H1 (cell line): ENCODE data around the gene SLC45A1. TPM values are rescaled to one million over a fixed set of nuclear protein-coding genes. Genes with fewer than 3 reads are reported as not detected.
"Not testable (repeated sequence)": the region's sequence is repeated elsewhere in the genome, so short reads cannot be mapped to it uniquely, and the experiment has no call there.

ENCODE experiments used
- CTCF ChIA-PET: fragments of 300-600 bp; sonication (Branson Sonifier 250); formaldehyde crosslinking; loops from one replicate; lab custom pipeline; 2021; ENCODE audit not compliant: partially characterized antibody; lab: Charles Lee
- POLR2A ChIA-PET: fragments of 300-600 bp; sonication (Branson Sonifier 250); formaldehyde crosslinking; loops from one replicate; lab custom pipeline; 2021; ENCODE audit warnings: inconsistent platforms; ENCODE audit not compliant: partially characterized antibody; lab: Charles Lee
- DNase-seq, 2 experiments: peaks; one replicate each; pipeline versions ENCODE4 v3.0.0 to v3.0.0-alpha.2; 2010 to 2022; ENCODE audit warnings: low spot score in 2 of 2, low read depth in 1 of 2, mixed read lengths in 1 of 2
- FAIRE-seq: peaks from 2 replicates; lab custom pipeline; 2011; peaks lifted over from hg19 to GRCh38; lab: Jason Lieb, UNC
- H2AFZ ChIP-seq: 2 replicates; pipeline ENCODE4 v1.8.1; 2012; ENCODE audit warnings: low read length, inconsistent platforms
- H2AK5ac ChIP-seq: 2 replicates; pipeline ENCODE4 v1.6.1; 2013; ENCODE audit warnings: low read depth, low read length
- H2BK120ac ChIP-seq: replicated peaks from 2 replicates; pipeline ENCODE3; 2013; ENCODE audit warnings: low read depth, low read length, inconsistent platforms
- H2BK12ac ChIP-seq: 2 replicates; pipeline ENCODE4 v1.6.1; 2013; ENCODE audit warnings: low read depth, low read length
- H2BK15ac ChIP-seq: 2 replicates; pipeline ENCODE4 v1.6.1; 2013; ENCODE audit warnings: low read length
- H2BK20ac ChIP-seq: 2 replicates; pipeline ENCODE4 v1.6.1; 2013; ENCODE audit warnings: low read length
- H2BK5ac ChIP-seq: 2 replicates; pipeline ENCODE4 v1.6.1; 2013; ENCODE audit warnings: low read depth, low read length
- H3K14ac ChIP-seq: 2 replicates; pipeline ENCODE4 v1.6.1; 2013; ENCODE audit warnings: inconsistent platforms; ENCODE audit not compliant: insufficient read length
- H3K18ac ChIP-seq: 2 replicates; pipeline ENCODE4 v1.6.1; 2013; ENCODE audit warnings: low read length; ENCODE audit errors: extremely low read depth
- H3K23ac ChIP-seq: 2 replicates; pipeline ENCODE4 v1.6.1; 2013; ENCODE audit warnings: inconsistent platforms; ENCODE audit not compliant: insufficient read length
- H3K23me2 ChIP-seq: 2 replicates; pipeline ENCODE4 v1.6.1; 2013; ENCODE audit warnings: low read depth, low read length
- H3K27ac ChIP-seq: 2 replicates; pipeline ENCODE4 v1.6.1; 2011; ENCODE audit warnings: low read depth, low read length, inconsistent platforms
- H3K27me3 ChIP-seq, 4 experiments: replicated peaks in 1 of 4; 1 replicate in 1 of 4; 2 replicates in 3 of 4; pipeline versions ENCODE4 v1.6.1 to v1.8.1; 2011 to 2013; ENCODE audit warnings: low read length in 3 of 4, mild to moderate bottlenecking in 3 of 4, inconsistent platforms in 2 of 4, mixed read lengths in 2 of 4, moderate library complexity in 1 of 4; ENCODE audit not compliant: control insufficient read depth in 3 of 4, insufficient read depth in 3 of 4; ENCODE audit errors: extremely low read depth in 1 of 4
- H3K36me3 ChIP-seq, 4 experiments: 2 replicates each; pipeline versions ENCODE4 v1.6.1 to v1.8.1; 2011 to 2013; ENCODE audit warnings: mild to moderate bottlenecking in 4 of 4, low read length in 3 of 4, moderate library complexity in 2 of 4, control low read depth in 1 of 4, inconsistent platforms in 1 of 4; ENCODE audit not compliant: insufficient read depth in 4 of 4, control insufficient read depth in 2 of 4
- H3K4ac ChIP-seq: replicated peaks from 2 replicates; pipeline ENCODE3; 2013; ENCODE audit warnings: low read length, low read depth, mixed read lengths, inconsistent platforms; ENCODE audit not compliant: insufficient read length
- H3K4me1 ChIP-seq, 4 experiments: replicated peaks in 1 of 4; 1 replicate in 1 of 4; 2 replicates in 3 of 4; pipeline versions ENCODE4 v1.6.1 to v1.8.1; 2011 to 2013; ENCODE audit warnings: low read length in 3 of 4, inconsistent platforms in 2 of 4, mixed read lengths in 1 of 4; ENCODE audit not compliant: insufficient read depth in 4 of 4, control insufficient read depth in 3 of 4
- H3K4me2 ChIP-seq, 2 experiments: 2 replicates each; pipeline versions ENCODE4 v1.6.1 to v1.8.1; 2011 to 2013; ENCODE audit warnings: low read depth in 2 of 2, low read length in 2 of 2, control low read depth in 1 of 2, inconsistent platforms in 1 of 2, mild to moderate bottlenecking in 1 of 2; ENCODE audit not compliant: insufficient read depth in 1 of 2
- H3K4me3 ChIP-seq, 4 experiments: fragments of 200-600, 300-600 bp in 1 of 4; sonication (generic), shearing (Covaris generic), sonication (Bioruptor Twin) in 1 of 4; 2 replicates each; pipeline versions ENCODE4 v1.5.1 to v1.8.1; 2011 to 2016; ENCODE audit warnings: low read length in 4 of 4, low read depth in 3 of 4, control low read depth in 2 of 4, inconsistent platforms in 2 of 4, mild to moderate bottlenecking in 2 of 4, mixed read lengths in 1 of 4, moderate library complexity in 1 of 4; ENCODE audit not compliant: insufficient read depth in 2 of 4; ENCODE audit errors: extremely low read depth in 1 of 4
- H3K56ac ChIP-seq: replicated peaks from 2 replicates; pipeline ENCODE3; 2013; ENCODE audit warnings: low read depth, mild to moderate bottlenecking, mixed read lengths, low read length, inconsistent platforms; ENCODE audit not compliant: insufficient read length
- H3K79me1 ChIP-seq: 2 replicates; pipeline ENCODE4 v1.6.1; 2013; ENCODE audit warnings: low read depth, low read length, control low read depth
- H3K79me2 ChIP-seq, 2 experiments: 2 replicates each; pipeline versions ENCODE4 v1.6.1 to v1.8.1; 2012 to 2013; ENCODE audit warnings: low read length in 2 of 2, mild to moderate bottlenecking in 2 of 2, inconsistent platforms in 1 of 2; ENCODE audit not compliant: insufficient read depth in 2 of 2, control insufficient read depth in 1 of 2
- H3K9ac ChIP-seq, 4 experiments: replicated peaks in 1 of 4; 1 replicate in 1 of 4; 2 replicates in 3 of 4; pipeline versions ENCODE4 v1.6.1 to v1.8.1; 2011 to 2013; ENCODE audit warnings: low read depth in 3 of 4, low read length in 3 of 4, control low read depth in 2 of 4, mild to moderate bottlenecking in 2 of 4, moderate library complexity in 2 of 4, inconsistent platforms in 1 of 4; ENCODE audit errors: extremely low read depth in 1 of 4
- H3K9me3 ChIP-seq, 2 experiments: 2 replicates each; pipeline versions ENCODE4 v1.6.1 to v1.8.1; 2012 to 2013; ENCODE audit warnings: mild to moderate bottlenecking in 2 of 2, moderate library complexity in 2 of 2, control low read depth in 1 of 2, inconsistent platforms in 1 of 2, low read depth in 1 of 2, low read length in 1 of 2, mixed read lengths in 1 of 2; ENCODE audit not compliant: insufficient read depth in 2 of 2
- H4K20me1 ChIP-seq, 2 experiments: replicated peaks in 1 of 2; 2 replicates each; pipeline versions ENCODE3 to v1.8.1; 2011 to 2013; ENCODE audit warnings: inconsistent platforms in 2 of 2, low read length in 2 of 2, mild to moderate bottlenecking in 1 of 2; ENCODE audit not compliant: insufficient read depth in 2 of 2, control insufficient read depth in 1 of 2
- H4K5ac ChIP-seq: 2 replicates; pipeline ENCODE4 v1.6.1; 2013; ENCODE audit warnings: low read length, low read depth, mixed read lengths, inconsistent platforms; ENCODE audit not compliant: insufficient read length
- H4K8ac ChIP-seq: 2 replicates; pipeline ENCODE4 v1.8.0; 2013; ENCODE audit warnings: mild to moderate bottlenecking, moderate library complexity, low read length, inconsistent platforms; ENCODE audit not compliant: insufficient read depth; ENCODE audit errors: extremely low read depth
- H4K91ac ChIP-seq: replicated peaks from 2 replicates; pipeline ENCODE3; 2013; ENCODE audit warnings: low read length, mixed read lengths, inconsistent platforms; ENCODE audit not compliant: insufficient read length
- WGBS, 2 experiments: shearing (Covaris generic) in 1 of 2; methylation state at CpG; one replicate each; pipeline versions ENCODE4 v1.1.6 to v1.1.7; 2013 to 2015; ENCODE audit warnings: low lambda C conversion rate in 2 of 2, mixed read lengths in 2 of 2, inconsistent platforms in 1 of 2, low coverage in 1 of 2, missing lambda C conversion rate in 1 of 2; ENCODE audit not compliant: insufficient replicate concordance in 2 of 2, insufficient coverage in 1 of 2, insufficient read length in 1 of 2; ENCODE audit errors: extremely low coverage in 1 of 2, missing lambda C conversion rate in 1 of 2; 5-methylcytosine and 5-hydroxymethylcytosine counted together
- polyA plus RNA-seq, 7 experiments: library from polyadenylated mRNA; depleted of rRNA in 3 of 7; stranded (reverse) in 5 of 7; unstranded in 2 of 7; fragments of >200 nt in 5 of 7; fragments of 200-250 nt in 2 of 7; gene quantifications; 1 replicate in 5 of 7; 2 replicates in 1 of 7; 4 replicates in 1 of 7; pipeline versions ENCODE4 v1.2.1 to v1.2.3, GENCODE V29; 2011 to 2013; ENCODE audit warnings: missing spikeins in 2 of 7, mixed read lengths in 2 of 7
- total RNA-seq: library from RNA; stranded (reverse); fragmentation: NEBNext Ultra II Directional; extraction: Animal tissue kit (Norgen Biotek cat#: 25700); gene quantifications from 2 replicates; pipeline ENCODE4 v1.2.1, GENCODE V29; 2021

The SLC45A1 gene
- total and polyA plus RNA-seq, 2 of the 8 experiments (the other 6 are each of a cell fraction or from before 2014, with no cell fraction given) = 1.0 to 1.7 TPM

DNA sequence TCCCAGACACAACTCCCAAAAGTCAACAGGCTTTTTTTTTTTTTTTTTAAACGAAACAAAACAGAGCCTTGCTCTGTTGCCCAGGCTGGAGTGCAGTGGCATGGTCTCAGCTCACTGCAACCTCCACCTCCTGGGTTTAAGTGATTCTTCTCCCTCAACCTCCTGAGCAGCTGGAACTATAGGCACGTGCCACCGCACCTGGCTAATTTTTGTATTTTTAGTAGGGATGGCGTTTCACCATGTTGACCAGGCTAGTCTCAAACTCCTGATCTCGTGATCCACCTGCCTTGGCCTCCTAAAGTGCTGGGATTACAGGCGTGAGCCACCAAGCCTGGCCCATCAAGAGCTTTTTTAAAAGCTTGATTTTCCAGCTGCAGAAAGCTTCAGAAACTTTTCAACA is 62.4 kb downstream of the SLC45A1 start:
- H2BK20ac ChIP-seq, H3K36me3 ChIP-seq, H3K18ac ChIP-seq, DNase-seq, H3K4me3 ChIP-seq, H4K91ac ChIP-seq, H3K14ac ChIP-seq, H3K9ac ChIP-seq, H3K27me3 ChIP-seq, H2BK12ac ChIP-seq, H2AFZ ChIP-seq, H3K4me2 ChIP-seq, H2BK120ac ChIP-seq, H3K56ac ChIP-seq, H4K8ac ChIP-seq, H3K9me3 ChIP-seq, H2BK15ac ChIP-seq, H2AK5ac ChIP-seq, H3K27ac ChIP-seq, H4K5ac ChIP-seq, FAIRE-seq, H3K23me2 ChIP-seq, H3K4ac ChIP-seq, H3K23ac ChIP-seq, H2BK5ac ChIP-seq: not testable (repeated sequence)
- Histone ChIP-seq H4K20me1 (peaks cover 17 to 28% of the 10 kb centered on the region in 2 experiments), H3K79me1 (peaks cover 22% of the 10 kb centered on the region), H3K79me2 (peaks cover 0 to 76% of the 10 kb centered on the region in 2 experiments; a peak in 2 of 4 replicates), H3K4me1 (peaks cover 0 to 21% (median 14%) of the 10 kb centered on the region in 4 experiments; a peak in 5 of 7 replicates)
- CTCF ChIA-PET = interaction anchor here (0.9 to 2.0 kb wide), 4 partner anchors 9 to 60 kb away, joined by 3 to 9 read pairs (median 4); no protein-coding TSS in a partner anchor
- POLR2A ChIA-PET = interaction anchor here (0.6 kb wide), 1 partner anchor 37 kb away, joined by 3 read pairs; no protein-coding TSS in a partner anchor
- 77% methylated on average over 5 of the region's 6 CpGs; no CpG with 5 or more reads in 1 of the 2 experiments for WGBS, 2 experiments
